SK-N-SH treated with all-trans-retinoic acid at 6 μM for 48 hours (cell line): ENCODE results near the gene HMGCS2.

Source experiments
- ARNTL ChIP-seq: fragments of 450-650 bp; formaldehyde crosslinking; IDR thresholded peaks from 2 replicates; pipeline ENCODE4 v1.5.0; 2020; ENCODE audit warnings: low read depth, mild to moderate bottlenecking, moderate library complexity, borderline replicate concordance
- BACH2 ChIP-seq: fragments of 250-450 bp; sonication (Bioruptor Pico); IDR thresholded peaks from 2 replicates; pipeline ENCODE4 v1.9.0; 2021; ENCODE audit warnings: mild to moderate bottlenecking, borderline replicate concordance
- CREB5 ChIP-seq: fragments of 250-450 bp; sonication (Bioruptor Pico); IDR thresholded peaks from 2 replicates; pipeline ENCODE4 v1.5.1; 2020; ENCODE audit warnings: low read depth, mild to moderate bottlenecking, moderate library complexity
- OSR1 ChIP-seq: fragments of 250-450 bp; sonication (Bioruptor Pico); IDR thresholded peaks from 2 replicates; pipeline ENCODE4 v1.8.0; 2022; ENCODE audit warnings: moderate library complexity, mild to moderate bottlenecking, inconsistent platforms
- RARB ChIP-seq: fragments of 250-450 bp; sonication (Bioruptor Pico); IDR thresholded peaks from 2 replicates; pipeline ENCODE4 v1.8.0; 2021; ENCODE audit warnings: mild to moderate bottlenecking, moderate library complexity
- TCF4 ChIP-seq: fragments of 250-450 bp; sonication (Bioruptor Pico); IDR thresholded peaks from 2 replicates; pipeline ENCODE4 v1.8.0; 2021; ENCODE audit warnings: mild to moderate bottlenecking, moderate library complexity, borderline replicate concordance

- TF ChIP-seq ARNTL (CRISPR knock-in tag) (no peak), CREB5 (CRISPR knock-in tag) (no peak), BACH2 (CRISPR knock-in tag) (no peak), RARB (CRISPR knock-in tag) (no peak), TCF4 (CRISPR knock-in tag) (no peak), OSR1 (CRISPR knock-in tag) (no peak)
These were observed 67.0 kb downstream of the HMGCS2 start for GRCh38 chr1:119701659-119702058.
